Measurements from ENCODE around the gene CACNA1D.

- no peak for TF ChIP-seq CTCF (IDR thresholded peaks at IDR 0.05; ENCODE audit: low read depth, low read length)
- TF ChIP-seq EZH2phosphoT487 (IDR thresholded peaks at IDR 0.05; ENCODE audit: low read depth): no peak
Observed at GRCh38 chr3:53509494-53509893, 15.1 kb downstream of the CACNA1D start.

All from OCI-LY3 (cell line).